A549 (cell line): ENCODE data around the gene VCL. TPM values are rescaled to one million over a fixed set of nuclear protein-coding genes. Genes with fewer than 3 reads are reported as not detected.

Source experiments
- ATAC-seq, 2 experiments: fragments of 200-7000 bp in 1 of 2; fragments of >200 bp in 1 of 2; cut with Nextera tagmentation in 1 of 2; cut with Tn5 transposase in 1 of 2; 3 replicates each; pipeline versions ENCODE4 v1.8.0 to v1.9.1; 2018 to 2020; ENCODE audit warnings: mild to moderate bottlenecking in 1 of 2, moderate library complexity in 1 of 2
- CTCF ChIA-PET: fragments of 300-600 bp; sonication (Branson Sonifier 250); formaldehyde crosslinking; extraction: SDS; loops from one replicate; lab custom pipeline; 2021; ENCODE audit warnings: antibody characterized with exemption, inconsistent platforms; lab: Yijun Ruan, JAX
- POLR2A ChIA-PET: fragments of 350-600 bp; formaldehyde crosslinking; extraction: SDS; loops from one replicate; lab custom pipeline; 2021; ENCODE audit warnings: antibody characterized with exemption, inconsistent platforms; lab: Yijun Ruan, JAX
- DNase-seq, 2 experiments: peaks; one replicate each; pipeline versions ENCODE4 v3.0.0 to v3.0.0-alpha.2; 2011 to 2016; ENCODE audit warnings: low read depth in 1 of 2, low spot score in 1 of 2
- FAIRE-seq: peaks from 2 replicates; lab custom pipeline; 2011; peaks lifted over from hg19 to GRCh38; lab: Jason Lieb, UNC
- H3K27ac ChIP-seq, 2 experiments: fragments of >200 bp; sonication (Bioruptor Twin); formaldehyde crosslinking; 3 replicates each; pipeline ENCODE4 v1.5.1; 2016 to 2017
- H3K4me1 ChIP-seq: fragments of >200 bp; sonication (Bioruptor Twin); formaldehyde crosslinking; 3 replicates; pipeline ENCODE4 v1.6.1; 2016
- H3K4me2 ChIP-seq: fragments of >200 bp; sonication (Bioruptor Twin); formaldehyde crosslinking; 3 replicates; pipeline ENCODE4 v1.6.1; 2016
- H3K4me3 ChIP-seq: fragments of >200 bp; sonication (Bioruptor Twin); formaldehyde crosslinking; 3 replicates; pipeline ENCODE4 v1.5.1; 2016
- H3K9me3 ChIP-seq: fragments of >200 bp; sonication (Bioruptor Twin); formaldehyde crosslinking; 3 replicates; pipeline ENCODE4 v1.6.1; 2016
- CBX2 ChIP-seq: fragments of 200-600 bp; sonication (generic); IDR thresholded peaks from 2 replicates; pipeline ENCODE4 v1.6.1; 2016; ENCODE audit warnings: low read depth, mild to moderate bottlenecking, borderline replicate concordance
- CBX8 ChIP-seq: fragments of 200-600 bp; sonication (generic); IDR thresholded peaks from 2 replicates; pipeline ENCODE4 v1.6.1; 2016
- EHMT2 ChIP-seq: fragments of 200-600 bp; sonication (generic); IDR thresholded peaks from 2 replicates; pipeline ENCODE4 v1.6.1; 2016; ENCODE audit warnings: antibody characterized with exemption, low read depth, mild to moderate bottlenecking, moderate library complexity
- EP300 ChIP-seq, 2 experiments: fragments of >200 bp; sonication (Bioruptor Twin); formaldehyde crosslinking; IDR thresholded peaks; 2 replicates in 1 of 2; 3 replicates in 1 of 2; pipeline ENCODE4 v1.6.1; 2016 to 2017
- FOSB ChIP-seq: fragments of 250-450 bp; sonication (Bioruptor Pico); IDR thresholded peaks from 2 replicates; pipeline ENCODE4 v1.5.0; 2020; ENCODE audit warnings: mild to moderate bottlenecking, moderate library complexity
- FOSL2 ChIP-seq, 2 experiments: fragments of 450-650 bp in 1 of 2; fragments of >200 bp in 1 of 2; sonication (Bioruptor Twin) in 1 of 2; formaldehyde crosslinking; IDR thresholded peaks; 2 replicates each; pipeline versions ENCODE4 v1.5.0 to v1.6.1; 2016 to 2020; ENCODE audit warnings: mild to moderate bottlenecking in 1 of 2, moderate library complexity in 1 of 2
- FOXS1 ChIP-seq: fragments of 250-450 bp; sonication (Bioruptor Pico); IDR thresholded peaks from 2 replicates; pipeline ENCODE4 v1.5.0; 2020; ENCODE audit warnings: mild to moderate bottlenecking, moderate library complexity
- PHF8 ChIP-seq: fragments of 200-600 bp; sonication (generic); IDR thresholded peaks from 2 replicates; pipeline ENCODE4 v1.6.1; 2016; ENCODE audit warnings: low read depth, mild to moderate bottlenecking, antibody characterized with exemption, moderate library complexity, borderline replicate concordance
- POLR2A ChIP-seq: IDR thresholded peaks from 2 replicates; pipeline ENCODE4 v1.6.1; 2012; ENCODE audit warnings: mild to moderate bottlenecking, low read length
- RARB ChIP-seq: fragments of 250-450 bp; sonication (Bioruptor Pico); IDR thresholded peaks from 2 replicates; pipeline ENCODE4 v1.8.0; 2021; ENCODE audit warnings: mild to moderate bottlenecking, moderate library complexity
- RCOR1 ChIP-seq: fragments of 150-350 bp; IDR thresholded peaks from 2 replicates; pipeline ENCODE4 v1.6.1; 2014; ENCODE audit warnings: antibody characterized with exemption, low read length, low read depth
- SREBF2 ChIP-seq: fragments of 450-650 bp; IDR thresholded peaks from 2 replicates; pipeline ENCODE4 v1.6.1; 2014; ENCODE audit warnings: mild to moderate bottlenecking, moderate library complexity
- TP53 ChIP-seq: fragments of 250-450 bp; sonication (Bioruptor Pico); IDR thresholded peaks from 2 replicates; pipeline ENCODE4 v1.5.0; 2021; ENCODE audit warnings: mild to moderate bottlenecking, moderate library complexity
- ZFP36 ChIP-seq: fragments of 450-650 bp; IDR thresholded peaks from 2 replicates; pipeline ENCODE4 v1.6.1; 2014; ENCODE audit warnings: borderline replicate concordance; ENCODE audit not compliant: partially characterized antibody
- WGBS: methylation state at CpG from one replicate; pipeline ENCODE4 v1.1.6; 2017; ENCODE audit errors: missing lambda C conversion rate; 5-methylcytosine and 5-hydroxymethylcytosine counted together
- polyA plus RNA-seq, 4 experiments: library from polyadenylated mRNA; depleted of rRNA in 3 of 4; stranded (reverse); fragments of >200 nt; fragmentation: RNase III in 1 of 4; extraction: RNeasy Plus Mini Kit Qiagen cat#74134 plus additional on column Dnase treatment in 1 of 4; gene quantifications; 2 replicates in 3 of 4; 3 replicates in 1 of 4; pipeline ENCODE4 v1.2.3, GENCODE V29; 2011 to 2017
- TF ChIP-seq, protein P1 (sequence below): fragments of >200 bp; sonication (Bioruptor Twin); formaldehyde crosslinking; IDR thresholded peaks from 3 replicates; pipeline ENCODE4 v1.5.1; 2016
- TF ChIP-seq, protein P2 (sequence below): fragments of 450-650 bp; IDR thresholded peaks from 2 replicates; pipeline ENCODE4 v1.6.1; 2014; ENCODE audit warnings: antibody characterized with exemption
- TF ChIP-seq, protein P3 (sequence below): fragments of 150-350 bp; IDR thresholded peaks from 2 replicates; pipeline ENCODE4 v1.6.1; 2014; ENCODE audit warnings: low read depth, mild to moderate bottlenecking, low read length
- TF ChIP-seq, protein P4 (sequence below): fragments of 250-450 bp; sonication (Bioruptor Pico); IDR thresholded peaks from 2 replicates; pipeline ENCODE4 v1.5.0; 2021; ENCODE audit warnings: mild to moderate bottlenecking, moderate library complexity, borderline replicate concordance
- TF ChIP-seq, protein P5 (sequence below): fragments of >200 bp; sonication (Bioruptor Twin); formaldehyde crosslinking; IDR thresholded peaks from 3 replicates; pipeline ENCODE4 v1.6.1; 2016

VCL gene
- polyA plus RNA-seq, 2 of the 4 experiments (the other 2 are of a cell fraction), result 101 to 112 TPM

DNA sequence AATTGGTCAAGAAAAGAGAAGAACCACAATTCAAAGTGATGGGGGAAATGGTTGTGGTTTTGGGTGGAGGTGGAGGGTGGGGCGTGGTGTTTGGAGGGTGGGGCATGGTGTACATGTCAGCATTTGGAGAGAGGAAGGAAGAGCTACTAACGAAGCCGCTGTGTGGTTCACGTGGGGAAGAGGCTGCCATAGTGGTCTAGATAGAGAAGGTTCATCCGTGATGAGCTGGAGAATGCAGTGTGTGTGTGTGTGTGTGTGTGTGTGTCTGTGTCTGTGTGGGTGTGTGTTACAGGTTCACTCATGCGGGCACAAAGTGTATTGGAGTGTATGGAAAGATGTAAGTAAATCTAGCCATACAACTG is 6.1 kb upstream of the VCL start:
- CTCF ChIA-PET, result interaction anchor here (0.6 kb wide), 1 partner anchor 51 kb away, joined by 3 read pairs; no protein-coding TSS in a partner anchor
- H3K4me2 ChIP-seq, result no peak overlapping the region
- TF ChIP-seq, protein P1, sequence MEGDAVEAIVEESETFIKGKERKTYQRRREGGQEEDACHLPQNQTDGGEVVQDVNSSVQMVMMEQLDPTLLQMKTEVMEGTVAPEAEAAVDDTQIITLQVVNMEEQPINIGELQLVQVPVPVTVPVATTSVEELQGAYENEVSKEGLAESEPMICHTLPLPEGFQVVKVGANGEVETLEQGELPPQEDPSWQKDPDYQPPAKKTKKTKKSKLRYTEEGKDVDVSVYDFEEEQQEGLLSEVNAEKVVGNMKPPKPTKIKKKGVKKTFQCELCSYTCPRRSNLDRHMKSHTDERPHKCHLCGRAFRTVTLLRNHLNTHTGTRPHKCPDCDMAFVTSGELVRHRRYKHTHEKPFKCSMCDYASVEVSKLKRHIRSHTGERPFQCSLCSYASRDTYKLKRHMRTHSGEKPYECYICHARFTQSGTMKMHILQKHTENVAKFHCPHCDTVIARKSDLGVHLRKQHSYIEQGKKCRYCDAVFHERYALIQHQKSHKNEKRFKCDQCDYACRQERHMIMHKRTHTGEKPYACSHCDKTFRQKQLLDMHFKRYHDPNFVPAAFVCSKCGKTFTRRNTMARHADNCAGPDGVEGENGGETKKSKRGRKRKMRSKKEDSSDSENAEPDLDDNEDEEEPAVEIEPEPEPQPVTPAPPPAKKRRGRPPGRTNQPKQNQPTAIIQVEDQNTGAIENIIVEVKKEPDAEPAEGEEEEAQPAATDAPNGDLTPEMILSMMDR, result no peak
- TF ChIP-seq PHF8, result no peak
- no peak for TF ChIP-seq ZFP36
- no peak for TF ChIP-seq EHMT2
- no peak for TF ChIP-seq CBX2
- TF ChIP-seq SREBF2, result no peak
- TF ChIP-seq, protein P2, sequence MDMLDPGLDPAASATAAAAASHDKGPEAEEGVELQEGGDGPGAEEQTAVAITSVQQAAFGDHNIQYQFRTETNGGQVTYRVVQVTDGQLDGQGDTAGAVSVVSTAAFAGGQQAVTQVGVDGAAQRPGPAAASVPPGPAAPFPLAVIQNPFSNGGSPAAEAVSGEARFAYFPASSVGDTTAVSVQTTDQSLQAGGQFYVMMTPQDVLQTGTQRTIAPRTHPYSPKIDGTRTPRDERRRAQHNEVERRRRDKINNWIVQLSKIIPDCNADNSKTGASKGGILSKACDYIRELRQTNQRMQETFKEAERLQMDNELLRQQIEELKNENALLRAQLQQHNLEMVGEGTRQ, result no peak
- no peak for TF ChIP-seq RCOR1
- TF ChIP-seq, protein P3, sequence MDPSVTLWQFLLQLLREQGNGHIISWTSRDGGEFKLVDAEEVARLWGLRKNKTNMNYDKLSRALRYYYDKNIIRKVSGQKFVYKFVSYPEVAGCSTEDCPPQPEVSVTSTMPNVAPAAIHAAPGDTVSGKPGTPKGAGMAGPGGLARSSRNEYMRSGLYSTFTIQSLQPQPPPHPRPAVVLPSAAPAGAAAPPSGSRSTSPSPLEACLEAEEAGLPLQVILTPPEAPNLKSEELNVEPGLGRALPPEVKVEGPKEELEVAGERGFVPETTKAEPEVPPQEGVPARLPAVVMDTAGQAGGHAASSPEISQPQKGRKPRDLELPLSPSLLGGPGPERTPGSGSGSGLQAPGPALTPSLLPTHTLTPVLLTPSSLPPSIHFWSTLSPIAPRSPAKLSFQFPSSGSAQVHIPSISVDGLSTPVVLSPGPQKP, result no peak
- TF ChIP-seq, protein P4, sequence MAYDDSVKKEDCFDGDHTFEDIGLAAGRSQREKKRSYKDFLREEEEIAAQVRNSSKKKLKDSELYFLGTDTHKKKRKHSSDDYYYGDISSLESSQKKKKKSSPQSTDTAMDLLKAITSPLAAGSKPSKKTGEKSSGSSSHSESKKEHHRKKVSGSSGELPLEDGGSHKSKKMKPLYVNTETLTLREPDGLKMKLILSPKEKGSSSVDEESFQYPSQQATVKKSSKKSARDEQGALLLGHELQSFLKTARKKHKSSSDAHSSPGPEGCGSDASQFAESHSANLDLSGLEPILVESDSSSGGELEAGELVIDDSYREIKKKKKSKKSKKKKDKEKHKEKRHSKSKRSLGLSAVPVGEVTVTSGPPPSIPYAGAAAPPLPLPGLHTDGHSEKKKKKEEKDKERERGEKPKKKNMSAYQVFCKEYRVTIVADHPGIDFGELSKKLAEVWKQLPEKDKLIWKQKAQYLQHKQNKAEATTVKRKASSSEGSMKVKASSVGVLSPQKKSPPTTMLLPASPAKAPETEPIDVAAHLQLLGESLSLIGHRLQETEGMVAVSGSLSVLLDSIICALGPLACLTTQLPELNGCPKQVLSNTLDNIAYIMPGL (CRISPR knock-in tag), result no peak
- no peak for TF ChIP-seq FOSB (CRISPR knock-in tag)
- TF ChIP-seq RARB (CRISPR knock-in tag), result no peak
- no peak for TF ChIP-seq POLR2A
- no peak for TF ChIP-seq CBX8
- TF ChIP-seq FOXS1 (CRISPR knock-in tag), result no peak
- no peak for TF ChIP-seq EP300 (IDR thresholded peaks at IDR 0.05)
- TF ChIP-seq, protein P5, sequence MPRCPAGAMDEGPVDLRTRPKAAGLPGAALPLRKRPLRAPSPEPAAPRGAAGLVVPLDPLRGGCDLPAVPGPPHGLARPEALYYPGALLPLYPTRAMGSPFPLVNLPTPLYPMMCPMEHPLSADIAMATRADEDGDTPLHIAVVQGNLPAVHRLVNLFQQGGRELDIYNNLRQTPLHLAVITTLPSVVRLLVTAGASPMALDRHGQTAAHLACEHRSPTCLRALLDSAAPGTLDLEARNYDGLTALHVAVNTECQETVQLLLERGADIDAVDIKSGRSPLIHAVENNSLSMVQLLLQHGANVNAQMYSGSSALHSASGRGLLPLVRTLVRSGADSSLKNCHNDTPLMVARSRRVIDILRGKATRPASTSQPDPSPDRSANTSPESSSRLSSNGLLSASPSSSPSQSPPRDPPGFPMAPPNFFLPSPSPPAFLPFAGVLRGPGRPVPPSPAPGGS, result no peak
- TF ChIP-seq FOSL2 (IDR thresholded peaks at IDR 0.05), result no peak
- no peak for TF ChIP-seq FOSL2 (CRISPR knock-in tag; IDR thresholded peaks at IDR 0.05)
- no peak for TF ChIP-seq TP53 (CRISPR knock-in tag)
- no peak overlapping the region for H3K27ac ChIP-seq
- H3K4me1 ChIP-seq, result no peaks in the 10 kb centered on the region
- no peaks in the 10 kb centered on the region for H3K9me3 ChIP-seq
- H3K4me3 ChIP-seq, result no peak overlapping the region
- ATAC-seq, result no peak
- no peak for DNase-seq
- 76% methylated on average over 6 of the region's 6 CpGs for WGBS
- POLR2A ChIA-PET, result no interaction called here
- no peak for FAIRE-seq
